Fibroblast of upper back skin (primary cell): Measurements from ENCODE around the gene ZNF674.
"Not testable (repeated sequence)": the region's sequence is repeated elsewhere in the genome, so short reads cannot be mapped to it uniquely, and the experiment has no call there.

Experiments
- DNase-seq: peaks from one replicate; pipeline ENCODE4 v3.0.0-alpha.2; 2013

Gene ZNF674

GRCh38 chrX:46461660-46462191 lies 83.5 kb downstream of the ZNF674 start:
- DNase-seq, result no peak

- DNase-seq, result not testable (repeated sequence)
Observed at GRCh38 chrX:46460801-46461659, 84.2 kb downstream of the ZNF674 start.

- no peak for DNase-seq
Observed at GRCh38 chrX:46459603-46460002, 85.6 kb downstream of the ZNF674 start.

DNA sequence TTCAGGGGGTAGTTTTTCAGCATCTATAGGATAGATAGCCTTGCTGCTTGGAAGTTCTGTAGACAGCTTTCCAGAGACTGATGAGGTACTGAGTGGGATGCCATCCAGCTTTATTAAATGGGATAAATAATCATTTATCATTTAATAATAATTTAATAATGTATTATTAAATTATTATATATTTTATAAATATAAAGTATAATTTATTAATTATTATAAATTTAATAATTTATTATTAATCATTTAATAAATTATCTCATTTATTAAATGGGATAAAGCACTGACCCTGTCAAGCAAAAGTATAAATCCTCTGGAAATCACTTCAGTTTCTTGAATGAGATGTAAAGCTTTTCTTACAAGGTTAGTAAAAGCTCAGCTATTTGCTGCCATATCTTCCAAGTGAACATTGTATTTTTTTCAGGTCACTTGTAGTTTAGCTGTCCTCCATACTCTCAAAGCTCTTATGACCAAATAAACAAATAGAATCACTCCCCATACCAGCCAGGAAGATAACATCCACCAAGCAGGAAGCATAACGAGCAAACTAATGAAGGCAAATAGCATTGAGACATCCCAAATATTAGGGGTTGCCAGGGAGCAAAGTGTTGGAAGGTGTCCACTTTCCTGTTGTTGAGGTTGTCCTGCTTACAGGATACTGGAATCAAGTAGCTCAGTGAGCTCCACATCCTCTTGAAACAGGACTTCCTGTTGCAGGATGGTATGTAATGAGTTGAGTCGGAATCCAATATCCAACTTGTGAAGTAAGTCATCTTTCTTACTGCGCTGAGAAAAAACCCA lies 88.9 kb downstream of the ZNF674 start:
- DNase-seq, result no peak
